Uterus (tissue), 4 donors: ENCODE data around the gene TPCN1. TPM values are rescaled to one million over a fixed set of nuclear protein-coding genes. Genes with fewer than 3 reads are reported as not detected.

Experiments used
- DNase-seq, 2 donors: peaks; one replicate each; pipeline ENCODE4 v3.0.0-alpha.2; 2019 to 2020
- H3K27ac ChIP-seq, 2 donors: fragments of 200-600 bp; sonication (generic); 1 replicate in 1 of 2; 2 replicates in 1 of 2; pipeline ENCODE4 v1.5.1; 2016 to 2018
- H3K27me3 ChIP-seq, 2 donors: fragments of 200-600 bp; sonication (generic); one replicate each; pipeline ENCODE4 v1.5.1; 2018 to 2019; ENCODE audit warnings: control low read depth in 1 of 2
- H3K36me3 ChIP-seq, 2 donors: fragments of 200-600 bp; sonication (generic); one replicate each; pipeline ENCODE4 v1.5.1; 2019; ENCODE audit warnings: control low read depth in 1 of 2
- H3K4me1 ChIP-seq, 2 donors: fragments of 200-600 bp; sonication (generic); one replicate each; pipeline ENCODE4 v1.5.1; 2018 to 2019; ENCODE audit warnings: control low read depth in 1 of 2
- H3K4me3 ChIP-seq, 2 donors: fragments of 200-600 bp; sonication (generic); 1 replicate in 1 of 2; 2 replicates in 1 of 2; pipeline ENCODE4 v1.5.1; 2018 to 2019; ENCODE audit warnings: mild to moderate bottlenecking in 1 of 2
- H3K9me3 ChIP-seq, 2 donors: fragments of 200-600 bp; sonication (generic); one replicate each; pipeline ENCODE4 v1.5.1; 2019; ENCODE audit warnings: control low read depth in 1 of 2
- CTCF ChIP-seq, 4 experiments: fragments of 200-600 bp in 2 of 4; fragments of 450-650 bp in 2 of 4; sonication (generic) in 2 of 4; IDR thresholded peaks; one replicate each; pipeline ENCODE4 v1.5.1; 2016 to 2019; ENCODE audit warnings: antibody characterized with exemption in 4 of 4, mild to moderate bottlenecking in 2 of 4, moderate library complexity in 1 of 4
- POLR2A ChIP-seq, 2 donors: fragments of 450-650 bp; IDR thresholded peaks; one replicate each; pipeline ENCODE4 v1.6.1; 2016; ENCODE audit warnings: antibody characterized with exemption in 2 of 2, mild to moderate bottlenecking in 1 of 2, moderate library complexity in 1 of 2
- intact Hi-C: fragments of 100-400 bp; cut with DNase I; formaldehyde crosslinking; loops from one replicate; pipeline ENCODE4 v1.15.1; 2023; ENCODE audit warnings: low total_unique reads
- microRNA-seq: library from miRNA; unstranded; fragments of <30 nt; microRNA quantifications from one replicate; pipeline ENCODE4, GENCODE V29; 2016; ENCODE audit warnings: borderline microRNAs expressed, borderline replicate concordance
- small RNA-seq: library from RNA; depleted of rRNA; stranded (forward); fragments of <200 nt; gene quantifications from one replicate; pipeline ENCODE3, GENCODE V24; 2016
- total RNA-seq, 4 donors: library from RNA; depleted of rRNA in 3 of 4; stranded (reverse); fragments of >200 nt in 3 of 4; gene quantifications; one replicate each; pipeline versions ENCODE4 v1.1.0 to v1.2.4, GENCODE V29; 2014 to 2023
- donor health status: DM: yes; HTN: yes; CAD: no.

The TPCN1 gene
- total RNA-seq, 4 donors from 2014 or later = 21.4 to 79.8 (median 52.9) TPM

GRCh38 chr12:113341535-113341934 is 120.3 kb downstream of the TPCN1 start:
- Histone ChIP-seq H3K27ac (no peak overlapping the region), H3K4me1 (no peaks in the 10 kb centered on the region), H3K27me3 (no peaks in the 10 kb centered on the region), H3K4me3 (no peak overlapping the region), H3K36me3 (no peaks in the 10 kb centered on the region), H3K9me3 (no peaks in the 10 kb centered on the region)
- TF ChIP-seq CTCF (IDR thresholded peaks at IDR 0.05) (no peak), POLR2A (IDR thresholded peaks at IDR 0.05) (no peak)
- no peak for DNase-seq
- intact Hi-C loops = no loop called here

- no peak overlapping the region for H3K4me3 ChIP-seq
- DNase-seq = no peak
- intact Hi-C loops = no loop called here
- H3K27me3 ChIP-seq = no peaks in the 10 kb centered on the region
- H3K4me1 ChIP-seq = no peaks in the 10 kb centered on the region
- H3K36me3 ChIP-seq = no peaks in the 10 kb centered on the region
- no peak overlapping the region for H3K27ac ChIP-seq
- no peaks in the 10 kb centered on the region for H3K9me3 ChIP-seq
- no peak for TF ChIP-seq POLR2A (IDR thresholded peaks at IDR 0.05)
- TF ChIP-seq CTCF (IDR thresholded peaks at IDR 0.05) = no peak
Measured at GRCh38 chr12:113345318-113345717, 124.1 kb downstream of the TPCN1 start.

GRCh38 chr12:113346353-113346752 is 125.1 kb downstream of the TPCN1 start:
- H3K27ac ChIP-seq = no peak overlapping the region
- no peak overlapping the region for H3K4me3 ChIP-seq
- no peak for DNase-seq
- H3K4me1 ChIP-seq = no peaks in the 10 kb centered on the region
- TF ChIP-seq POLR2A (IDR thresholded peaks at IDR 0.05) (no peak), CTCF (IDR thresholded peaks at IDR 0.05) (no peak)
- H3K36me3 ChIP-seq = no peaks in the 10 kb centered on the region
- H3K27me3 ChIP-seq = no peaks in the 10 kb centered on the region
- H3K9me3 ChIP-seq = no peaks in the 10 kb centered on the region
- intact Hi-C loops = no loop called here

- TF ChIP-seq POLR2A (IDR thresholded peaks at IDR 0.05) (no peak), CTCF (IDR thresholded peaks at IDR 0.05) (no peak)
- DNase-seq = no peak
- intact Hi-C loops = no loop called here
- Histone ChIP-seq H3K9me3 (no peaks in the 10 kb centered on the region), H3K4me3 (no peak overlapping the region), H3K27ac (no peak overlapping the region), H3K4me1 (no peaks in the 10 kb centered on the region), H3K27me3 (no peaks in the 10 kb centered on the region), H3K36me3 (no peaks in the 10 kb centered on the region)
Measured at GRCh38 chr12:113347107-113347506, 125.8 kb downstream of the TPCN1 start.

- intact Hi-C loops = no loop called here
- TF ChIP-seq CTCF (IDR thresholded peaks at IDR 0.05) = no peak
- no peak for TF ChIP-seq POLR2A (IDR thresholded peaks at IDR 0.05)
- Histone ChIP-seq H3K36me3 (no peaks in the 10 kb centered on the region), H3K27me3 (no peaks in the 10 kb centered on the region), H3K4me3 (no peak overlapping the region), H3K27ac (no peak overlapping the region), H3K4me1 (no peaks in the 10 kb centered on the region), H3K9me3 (no peaks in the 10 kb centered on the region)
- DNase-seq = no peak
Measured at GRCh38 chr12:113347892-113348291, 126.6 kb downstream of the TPCN1 start.

Small RNA genes lying within 50 kb of the gene (microRNA-seq; reads per million reads assigned to microRNA genes)
- not detected for gene MIR6762

Small RNA genes lying within 50 kb of the gene (small RNA-seq; reads per million reads assigned to genes)
- gene MIR6762 = not detected
- gene RF00019 = not detected

Other genes starting within 250 kb of the TPCN1 start
- gene OAS2, start 242.9 kb upstream of the TPCN1 start, total RNA-seq = 10 to 100 TPM in 2 of 4 donors, 1 to 10 TPM in 1, under 1 TPM in 1; 0.59 to 18.1 (median 6.1) TPM
- 1 to 10 TPM; 2.4 to 8.6 (median 3.1) TPM for gene DTX1, start 164.7 kb upstream of the TPCN1 start, total RNA-seq
- 1 to 10 TPM in 1 of 4 donors, not detected in 3; 6.8 TPM for gene RASAL1, start 85.7 kb upstream of the TPCN1 start, total RNA-seq
- gene CFAP73, start 71.7 kb upstream of the TPCN1 start, total RNA-seq = 1 to 10 TPM in 1 of 4 donors, under 1 TPM in 1, not detected in 2; 0.67 to 2.6 TPM
- 10 to 100 TPM; 36.0 to 66.5 (median 59.0) TPM for gene DDX54, start 36.0 kb upstream of the TPCN1 start, total RNA-seq
- gene RITA1, start 35.7 kb upstream of the TPCN1 start, total RNA-seq = 10 to 100 TPM in 3 of 4 donors, 1 to 10 TPM in 1; 5.0 to 19.0 (median 11.0) TPM
- gene SLC8B1, start 113.6 kb downstream of the TPCN1 start, total RNA-seq = 10 to 100 TPM; 14.2 to 47.1 (median 36.2) TPM
- gene PLBD2, start 137.1 kb downstream of the TPCN1 start, total RNA-seq = 10 to 100 TPM; 20.7 to 38.6 (median 29.8) TPM
- gene SDS, start 182.4 kb downstream of the TPCN1 start, total RNA-seq = not detected
- gene SDSL, start 200.9 kb downstream of the TPCN1 start, total RNA-seq = 1 to 10 TPM in 1 of 4 donors, under 1 TPM in 2, not detected in 1; 0.26 to 3.0 (median 0.61) TPM